ENCODE results near the gene RAB36.

GRCh38 chr22:23151827-23152226, 6.5 kb downstream of the RAB36 start:
- TF ChIP-seq MXI1 (IDR thresholded peaks at IDR 0.05; ENCODE audit: low read depth, low read length) (no peak), ZBTB1 (CRISPR knock-in tag; IDR thresholded peaks at IDR 0.05; ENCODE audit: borderline replicate concordance, low read depth) (no peak), GATAD2A (IDR thresholded peaks at IDR 0.05) (no peak)

Data from K562 (cell line).